ENCODE data around the gene ABHD11.

Gene ABHD11

GRCh38 chr7:73690646-73691045 lies 48.0 kb downstream of the ABHD11 start:
- Histone ChIP-seq H3K36me3 (peaks cover 73% of the 10 kb centered on the region), H3K9me3 (no peaks in the 10 kb centered on the region), H3K4me1 (no peaks in the 10 kb centered on the region), H3K27me3 (no peaks in the 10 kb centered on the region), H3K4me3 (ENCODE audit: low read depth, low read length) (no peak overlapping the region)
- no peak for DNase-seq
- TF ChIP-seq CTCF (IDR thresholded peaks at IDR 0.05; ENCODE audit: low read depth, low read length), result no peak

DNA sequence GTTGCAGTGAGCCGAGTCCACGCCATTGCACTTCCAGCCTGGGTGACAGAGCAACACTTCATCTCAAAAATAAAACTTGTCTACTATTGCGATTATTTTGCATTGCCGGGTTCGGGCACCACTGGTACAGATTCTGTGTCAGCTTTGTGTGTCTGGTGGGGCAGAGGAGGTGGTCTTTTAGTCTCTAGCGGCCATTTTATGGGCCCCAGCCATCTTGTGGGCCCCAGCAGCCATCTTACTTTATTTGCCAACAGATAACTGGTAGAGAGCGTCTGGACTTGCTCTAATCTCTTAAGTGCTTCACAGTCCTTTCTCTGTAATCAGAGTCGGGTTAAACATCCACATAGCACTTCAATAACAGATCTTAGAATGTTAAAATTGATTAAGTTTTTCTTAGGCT lies 50.3 kb downstream of the ABHD11 start:
- H3K27me3 ChIP-seq, result no peaks in the 10 kb centered on the region
- TF ChIP-seq CTCF (IDR thresholded peaks at IDR 0.05; ENCODE audit: low read depth, low read length), result no peak
- H3K4me1 ChIP-seq, result no peaks in the 10 kb centered on the region
- H3K9me3 ChIP-seq, result no peaks in the 10 kb centered on the region
- no peak for DNase-seq
- H3K36me3 ChIP-seq, result peaks cover 56% of the 10 kb centered on the region
- no peak overlapping the region for H3K4me3 ChIP-seq (ENCODE audit: low read depth, low read length)

Measured in BE2C (cell line).